ENCODE measurements around the gene LRRFIP1.

- TF ChIP-seq CTCF (IDR thresholded peaks at IDR 0.05; ENCODE audit: low read depth, low read length, poor library complexity, severe bottlenecking) (no peak), EZH2phosphoT487 (IDR thresholded peaks at IDR 0.05; ENCODE audit: borderline replicate concordance, low read length) (no peak)
Observed at GRCh38 chr2:237742614-237743013, 115.2 kb downstream of the LRRFIP1 start.
